PC-9 (cell line): Measurements from ENCODE around the gene PORCN. TPM values are rescaled to one million over a fixed set of nuclear protein-coding genes. Genes with fewer than 3 reads are reported as not detected.
A peak's percentile ranks its signal among the peaks of the same experiment; 100 is the strongest.

Experiments used
- BruUV-seq: library from RNA; stranded (reverse); fragments of 400-500 nt; replicated peaks from 2 replicates; lab custom pipeline; 2021; lab: Mats Ljungman, UMichigan
- CTCF ChIA-PET: fragments of 300-600 bp; sonication (Branson Sonifier 250); formaldehyde crosslinking; loops from one replicate; lab custom pipeline; 2022; ENCODE audit warnings: antibody characterized with exemption; lab: Charles Lee
- POLR2A ChIA-PET: fragments of 300-600 bp; sonication (Branson Sonifier 250); formaldehyde crosslinking; loops from one replicate; lab custom pipeline; 2022; ENCODE audit warnings: antibody characterized with exemption; ENCODE audit not compliant: unreplicated experiment; lab: Charles Lee
- DNase-seq, 2 experiments: peaks; one replicate each; pipeline versions ENCODE4 v3.0.0 to v3.0.0-alpha.2; 2015 to 2022; ENCODE audit warnings: mixed read lengths in 1 of 2
- H2AFZ ChIP-seq: fragments of 200-600 bp; sonication (generic); 2 replicates; pipeline ENCODE4 v1.8.1; 2017; ENCODE audit warnings: antibody characterized with exemption
- H3F3A ChIP-seq: fragments of 200-600 bp; sonication (generic); 2 replicates; pipeline ENCODE4 v1.8.1; 2017; ENCODE audit warnings: antibody characterized with exemption, mild to moderate bottlenecking, low read depth; ENCODE audit not compliant: insufficient read depth
- H3K27ac ChIP-seq: fragments of 200-600 bp; sonication (generic); 2 replicates; pipeline ENCODE4 v1.6.1; 2016; ENCODE audit warnings: mixed run types
- H3K27me3 ChIP-seq: fragments of 200-600 bp; sonication (generic); 2 replicates; pipeline ENCODE4 v1.6.1; 2016; ENCODE audit warnings: low read depth, mixed run types; ENCODE audit not compliant: insufficient read depth
- H3K36me3 ChIP-seq: fragments of 200-600 bp; sonication (generic); 2 replicates; pipeline ENCODE4 v1.6.1; 2016; ENCODE audit warnings: low read depth, mixed run types
- H3K4me1 ChIP-seq: fragments of 200-600 bp; sonication (generic); replicated peaks from 2 replicates; pipeline ENCODE4 v1.6.1; 2016; ENCODE audit warnings: mixed run types; ENCODE audit not compliant: insufficient read depth
- H3K4me2 ChIP-seq: fragments of 200-600 bp; sonication (generic); 2 replicates; pipeline ENCODE4 v1.6.1; 2017; ENCODE audit warnings: mixed run types
- H3K4me3 ChIP-seq: fragments of 200-600 bp; sonication (generic); 2 replicates; pipeline ENCODE4 v1.6.1; 2016; ENCODE audit warnings: mixed run types
- H3K79me2 ChIP-seq: fragments of 200-600 bp; sonication (generic); 2 replicates; pipeline ENCODE4 v1.6.1; 2017; ENCODE audit warnings: low read depth, mixed run types
- H3K9me2 ChIP-seq: fragments of 200-600 bp; sonication (generic); 2 replicates; pipeline ENCODE4 v1.8.1; 2017; ENCODE audit warnings: mild to moderate bottlenecking; ENCODE audit not compliant: insufficient read depth
- H3K9me3 ChIP-seq: fragments of 200-600 bp; sonication (generic); 2 replicates; pipeline ENCODE4 v1.8.1; 2016; ENCODE audit warnings: low read depth; ENCODE audit not compliant: insufficient read depth
- H4K20me1 ChIP-seq: fragments of 200-600 bp; sonication (generic); 2 replicates; pipeline ENCODE4 v1.8.1; 2017; ENCODE audit not compliant: insufficient read depth
- CTCF ChIP-seq: fragments of 200-600 bp; sonication (generic); conservative IDR thresholded peaks from 2 replicates; pipeline ENCODE4 v1.6.1; 2017; ENCODE audit warnings: mixed run types, antibody characterized with exemption, mild to moderate bottlenecking, moderate library complexity
- EZH2 ChIP-seq: fragments of 200-600 bp; sonication (generic); IDR thresholded peaks from 2 replicates; pipeline ENCODE4 v1.8.0; 2017; ENCODE audit warnings: antibody characterized with exemption, low read depth
- intact Hi-C: fragments of 100-400 bp; cut with micrococcal nuclease; formaldehyde crosslinking; loops from one replicate; pipeline ENCODE4 v1.10.0; 2022; ENCODE audit not compliant: unreplicated experiment
- total RNA-seq: library from RNA; stranded (reverse); gene quantifications from 2 replicates; pipeline ENCODE4 v1.2.3, GENCODE V29; 2021

Gene PORCN
- total RNA-seq, 1 experiment from 2014 or later, result 11.9 TPM

DNA sequence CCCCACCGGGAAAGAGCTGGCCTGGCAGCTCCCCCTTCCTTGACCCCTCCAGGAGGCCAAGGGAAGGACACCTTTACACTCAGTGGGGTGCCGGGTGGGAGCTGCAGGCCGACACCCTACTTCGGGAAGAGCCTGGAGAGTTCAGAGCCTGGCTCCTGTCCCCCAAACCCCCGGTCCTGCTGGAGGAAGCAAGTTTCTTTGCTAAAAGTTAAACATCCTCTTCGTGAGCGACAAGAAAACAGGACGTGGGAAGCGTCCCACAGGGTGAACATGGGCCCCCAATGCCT is 35.1 kb upstream of the PORCN start:
- H3K9me3 ChIP-seq, result no peaks in the 10 kb centered on the region
- no peak for DNase-seq
- H2AFZ ChIP-seq, result no peak overlapping the region
- no peaks in the 10 kb centered on the region for H3K4me1 ChIP-seq
- no peak overlapping the region for H3K27ac ChIP-seq
- no peaks in the 10 kb centered on the region for H3F3A ChIP-seq
- no TSS peak for BruUV-seq
- no peaks in the 10 kb centered on the region for H3K9me2 ChIP-seq
- H3K79me2 ChIP-seq, result peaks cover 19% of the 10 kb centered on the region
- H3K4me3 ChIP-seq, result no peak overlapping the region
- no peaks in the 10 kb centered on the region for H3K36me3 ChIP-seq
- H3K27me3 ChIP-seq, result no peaks in the 10 kb centered on the region
- TF ChIP-seq EZH2 (no peak), CTCF (no peak)
- ChIA-PET POLR2A (no interaction called here), CTCF (no interaction called here)
- no peaks in the 10 kb centered on the region for H4K20me1 ChIP-seq
- H3K4me2 ChIP-seq, result no peak overlapping the region
- intact Hi-C loops, result no loop called here

DNA sequence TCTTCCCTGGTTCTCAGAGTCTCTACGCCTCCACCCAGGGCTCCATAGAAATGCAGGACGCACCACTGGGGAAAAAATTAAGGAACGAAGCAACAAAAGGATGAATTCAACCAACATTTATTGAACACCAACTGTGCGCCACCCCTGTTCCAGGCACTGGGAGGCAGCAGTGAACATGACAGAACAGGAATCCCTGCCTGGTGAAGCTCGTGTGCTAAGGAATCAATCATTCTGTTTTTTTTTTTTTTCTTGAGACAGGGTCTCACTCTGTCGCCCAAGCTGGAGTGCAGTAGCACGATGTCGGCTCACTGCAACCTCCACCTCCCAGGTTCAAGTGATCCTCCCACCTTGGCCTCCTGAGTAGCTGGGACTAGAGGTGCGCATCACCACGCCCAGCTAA is 34.7 kb upstream of the PORCN start:
- no peaks in the 10 kb centered on the region for H4K20me1 ChIP-seq
- no peaks in the 10 kb centered on the region for H3K9me2 ChIP-seq
- peaks cover 19% of the 10 kb centered on the region for H3K79me2 ChIP-seq
- H3K4me3 ChIP-seq, result no peak overlapping the region
- intact Hi-C loops, result no loop called here
- no TSS peak for BruUV-seq
- no peak overlapping the region for H3K4me2 ChIP-seq
- ChIA-PET CTCF (no interaction called here), POLR2A (interaction anchor here (0.6 kb wide), 1 partner anchor 1637 kb away, joined by 3 read pairs; the partner anchor contains the start of gene RP2)
- H2AFZ ChIP-seq, result no peak overlapping the region
- no peaks in the 10 kb centered on the region for H3K36me3 ChIP-seq
- no peaks in the 10 kb centered on the region for H3F3A ChIP-seq
- TF ChIP-seq CTCF (0 out of 2 replicates have a peak, but pooled peaks have one; percentile 25), EZH2 (no peak)
- DNase-seq, result no peak
- H3K4me1 ChIP-seq, result no peaks in the 10 kb centered on the region
- H3K27me3 ChIP-seq, result no peaks in the 10 kb centered on the region
- no peak overlapping the region for H3K27ac ChIP-seq
- no peaks in the 10 kb centered on the region for H3K9me3 ChIP-seq

DNA sequence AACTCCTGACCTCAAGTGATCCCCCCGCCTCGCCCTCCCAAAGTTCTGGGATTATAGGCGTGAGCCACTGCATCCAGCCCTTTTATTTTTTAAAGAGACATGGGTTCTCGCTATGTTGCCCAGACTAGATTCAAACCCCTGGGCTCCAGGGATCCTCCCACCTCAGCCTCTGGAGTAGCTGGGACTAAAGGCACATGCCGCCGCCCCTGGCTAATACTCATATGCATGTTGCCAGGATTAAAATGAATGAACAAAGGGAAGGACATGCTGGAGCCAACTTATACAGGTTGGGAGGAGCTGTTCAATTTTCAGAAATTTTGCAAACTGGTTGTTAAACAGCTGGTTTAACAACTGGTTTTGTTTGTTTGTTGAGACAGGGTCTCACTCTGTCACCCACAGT is 34.2 kb upstream of the PORCN start:
- TF ChIP-seq CTCF (no peak), EZH2 (no peak)
- H2AFZ ChIP-seq, result no peak overlapping the region
- intact Hi-C loops, result no loop called here
- H3F3A ChIP-seq, result no peaks in the 10 kb centered on the region
- no peak for DNase-seq
- no peak overlapping the region for H3K27ac ChIP-seq
- POLR2A ChIA-PET, result interaction anchor here (0.6 to 1.1 kb wide), 2 partner anchors 13 to 1638 kb away, joined by 3 to 7 read pairs; partner anchors contain the start of gene RP2
- peak overlapping the region; percentile 64; the same call in 1 of the 2 replicates for H3K4me3 ChIP-seq
- H3K36me3 ChIP-seq, result no peaks in the 10 kb centered on the region
- BruUV-seq, result no TSS peak
- H3K9me3 ChIP-seq, result no peaks in the 10 kb centered on the region
- no peaks in the 10 kb centered on the region for H3K9me2 ChIP-seq
- H3K79me2 ChIP-seq, result peaks cover 19% of the 10 kb centered on the region
- no peaks in the 10 kb centered on the region for H3K27me3 ChIP-seq
- peak overlapping the region; percentile 67 for H3K4me2 ChIP-seq
- CTCF ChIA-PET, result no interaction called here
- no peaks in the 10 kb centered on the region for H3K4me1 ChIP-seq
- H4K20me1 ChIP-seq, result no peaks in the 10 kb centered on the region
